MM.1S (cell line): ENCODE data around the gene KCTD15.

Source experiments
- DNase-seq: peaks from one replicate; pipeline ENCODE4 v3.0.0-alpha.2; 2015
- H2AFZ ChIP-seq: fragments of 300-600 bp; sonication (generic); 2 replicates; pipeline ENCODE4 v1.6.0; 2016; ENCODE audit warnings: antibody characterized with exemption, low read length
- H3F3A ChIP-seq: fragments of 300-600 bp; sonication (generic); 2 replicates; pipeline ENCODE4 v1.6.1; 2016; ENCODE audit warnings: mild to moderate bottlenecking, antibody characterized with exemption, low read length, moderate library complexity, mixed read lengths; ENCODE audit not compliant: insufficient read depth
- H3K27ac ChIP-seq: fragments of 300-600 bp; sonication (generic); 2 replicates; pipeline ENCODE4 v1.5.1; 2016; ENCODE audit warnings: mild to moderate bottlenecking, low read length
- H3K27me3 ChIP-seq: fragments of 300-600 bp; sonication (generic); replicated peaks from 2 replicates; pipeline ENCODE4 v1.6.0; 2016; ENCODE audit warnings: low read length; ENCODE audit not compliant: insufficient read depth
- H3K36me3 ChIP-seq: fragments of 300-600 bp; sonication (generic); replicated peaks from 2 replicates; pipeline ENCODE4 v1.6.1; 2016; ENCODE audit warnings: mild to moderate bottlenecking, low read length, mixed read lengths; ENCODE audit not compliant: insufficient read depth
- H3K4me1 ChIP-seq: fragments of 300-600 bp; sonication (generic); 2 replicates; pipeline ENCODE4 v1.6.1; 2016; ENCODE audit warnings: low read length, mixed read lengths
- H3K4me2 ChIP-seq: fragments of 300-600 bp; sonication (generic); 2 replicates; pipeline ENCODE4 v1.6.0; 2016; ENCODE audit warnings: low read depth, low read length
- H3K4me3 ChIP-seq: fragments of 300-600 bp; sonication (generic); 2 replicates; pipeline ENCODE4 v1.5.1; 2016; ENCODE audit warnings: low read length, mixed read lengths
- H3K79me2 ChIP-seq: fragments of 300-600 bp; sonication (generic); 2 replicates; pipeline ENCODE4 v1.6.1; 2016; ENCODE audit warnings: mixed run types, low read length, mixed read lengths
- H3K9ac ChIP-seq: fragments of 300-600 bp; sonication (generic); 2 replicates; pipeline ENCODE4 v1.6.1; 2016; ENCODE audit warnings: low read length, mixed read lengths
- H3K9me2 ChIP-seq: fragments of 300-600 bp; sonication (generic); replicated peaks from 2 replicates; pipeline ENCODE4 v1.6.1; 2016; ENCODE audit warnings: mild to moderate bottlenecking, low read length, mixed read lengths; ENCODE audit not compliant: insufficient read depth
- H3K9me3 ChIP-seq: fragments of 300-600 bp; sonication (generic); replicated peaks from 2 replicates; pipeline ENCODE4 v1.6.1; 2016; ENCODE audit warnings: mild to moderate bottlenecking, low read length, mixed read lengths; ENCODE audit not compliant: insufficient read depth
- H4K20me1 ChIP-seq: fragments of 300-600 bp; sonication (generic); 2 replicates; pipeline ENCODE4 v1.6.1; 2016; ENCODE audit warnings: mild to moderate bottlenecking, low read length, moderate library complexity, mixed read lengths; ENCODE audit not compliant: insufficient read depth
- CTCF ChIP-seq: fragments of 300-600 bp; sonication (generic); IDR thresholded peaks from 2 replicates; pipeline ENCODE4 v1.5.1; 2016; ENCODE audit warnings: antibody characterized with exemption, low read length, mixed read lengths
- EZH2 ChIP-seq: fragments of 300-600 bp; sonication (generic); optimal IDR thresholded peaks from 2 replicates; pipeline ENCODE3; 2017; ENCODE audit warnings: low read depth, mild to moderate bottlenecking, antibody characterized with exemption, low read length, mixed read lengths
- EZH2phosphoT487 ChIP-seq: fragments of 300-600 bp; sonication (generic); IDR thresholded peaks from 2 replicates; pipeline ENCODE4 v1.6.1; 2018; ENCODE audit warnings: antibody characterized with exemption, low read length

The KCTD15 gene

GRCh38 chr19:33812388-33813330, 16.0 kb downstream of the KCTD15 start:
- H3K27me3 ChIP-seq: peaks cover 67% of the 10 kb centered on the region
- no peak overlapping the region for H3K4me2 ChIP-seq
- H3K4me3 ChIP-seq: no peak overlapping the region
- no peaks in the 10 kb centered on the region for H3K9me2 ChIP-seq
- no peak for DNase-seq
- no peak overlapping the region for H3K27ac ChIP-seq
- H3K36me3 ChIP-seq: no peaks in the 10 kb centered on the region
- H2AFZ ChIP-seq: no peak overlapping the region
- H4K20me1 ChIP-seq: no peaks in the 10 kb centered on the region
- no peaks in the 10 kb centered on the region for H3K4me1 ChIP-seq
- H3K79me2 ChIP-seq: no peaks in the 10 kb centered on the region
- H3F3A ChIP-seq: no peaks in the 10 kb centered on the region
- TF ChIP-seq EZH2: no peak
- no peak for TF ChIP-seq CTCF
- TF ChIP-seq EZH2phosphoT487: no peak
- no peaks in the 10 kb centered on the region for H3K9me3 ChIP-seq
- no peak overlapping the region for H3K9ac ChIP-seq

DNA sequence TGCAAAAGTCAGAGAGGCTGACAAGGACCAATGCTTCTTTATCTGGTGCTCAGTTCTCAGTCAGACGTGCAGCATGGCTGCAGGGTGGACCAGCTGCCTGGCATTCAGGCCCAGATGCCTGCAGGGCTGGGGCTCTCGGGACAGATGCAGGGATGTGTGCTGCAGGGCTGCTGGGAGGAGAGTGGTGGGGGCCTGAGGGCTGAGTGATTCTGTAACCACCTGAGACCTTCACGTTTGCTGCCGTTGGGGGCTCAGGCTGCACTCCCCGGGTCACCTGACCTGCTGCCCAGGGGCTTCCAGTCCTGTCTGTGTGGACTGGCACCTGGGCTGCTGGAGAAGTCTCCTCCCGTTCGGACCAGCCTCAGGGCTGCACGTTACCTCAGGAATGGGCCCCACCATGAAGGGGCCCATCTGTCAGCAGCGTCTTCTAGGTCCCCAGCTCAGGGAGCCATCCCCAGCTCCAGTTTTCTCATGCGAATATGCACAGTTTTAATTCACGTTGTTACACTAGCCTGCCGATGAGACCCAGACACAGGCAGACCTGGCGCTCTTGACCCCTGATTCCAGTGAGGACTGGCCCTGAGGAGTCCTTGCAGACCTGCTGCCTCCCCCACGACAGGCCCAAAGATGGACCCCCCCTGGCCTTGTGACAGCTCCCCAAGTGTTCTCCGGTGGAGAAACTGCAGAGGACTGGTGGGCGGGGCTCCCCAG, 16.9 kb downstream of the KCTD15 start:
- Histone ChIP-seq H3F3A (no peaks in the 10 kb centered on the region), H3K4me1 (no peaks in the 10 kb centered on the region), H3K9ac (no peak overlapping the region), H3K9me3 (no peaks in the 10 kb centered on the region), H3K27ac (no peak overlapping the region), H3K27me3 (peaks cover 76% of the 10 kb centered on the region), H3K79me2 (no peaks in the 10 kb centered on the region), H3K36me3 (no peaks in the 10 kb centered on the region), H3K4me3 (no peak overlapping the region), H3K4me2 (no peak overlapping the region), H4K20me1 (no peaks in the 10 kb centered on the region), H2AFZ (no peak overlapping the region), H3K9me2 (no peaks in the 10 kb centered on the region)
- no peak for DNase-seq
- TF ChIP-seq EZH2: no peak
- TF ChIP-seq EZH2phosphoT487: no peak
- TF ChIP-seq CTCF: no peak

DNA sequence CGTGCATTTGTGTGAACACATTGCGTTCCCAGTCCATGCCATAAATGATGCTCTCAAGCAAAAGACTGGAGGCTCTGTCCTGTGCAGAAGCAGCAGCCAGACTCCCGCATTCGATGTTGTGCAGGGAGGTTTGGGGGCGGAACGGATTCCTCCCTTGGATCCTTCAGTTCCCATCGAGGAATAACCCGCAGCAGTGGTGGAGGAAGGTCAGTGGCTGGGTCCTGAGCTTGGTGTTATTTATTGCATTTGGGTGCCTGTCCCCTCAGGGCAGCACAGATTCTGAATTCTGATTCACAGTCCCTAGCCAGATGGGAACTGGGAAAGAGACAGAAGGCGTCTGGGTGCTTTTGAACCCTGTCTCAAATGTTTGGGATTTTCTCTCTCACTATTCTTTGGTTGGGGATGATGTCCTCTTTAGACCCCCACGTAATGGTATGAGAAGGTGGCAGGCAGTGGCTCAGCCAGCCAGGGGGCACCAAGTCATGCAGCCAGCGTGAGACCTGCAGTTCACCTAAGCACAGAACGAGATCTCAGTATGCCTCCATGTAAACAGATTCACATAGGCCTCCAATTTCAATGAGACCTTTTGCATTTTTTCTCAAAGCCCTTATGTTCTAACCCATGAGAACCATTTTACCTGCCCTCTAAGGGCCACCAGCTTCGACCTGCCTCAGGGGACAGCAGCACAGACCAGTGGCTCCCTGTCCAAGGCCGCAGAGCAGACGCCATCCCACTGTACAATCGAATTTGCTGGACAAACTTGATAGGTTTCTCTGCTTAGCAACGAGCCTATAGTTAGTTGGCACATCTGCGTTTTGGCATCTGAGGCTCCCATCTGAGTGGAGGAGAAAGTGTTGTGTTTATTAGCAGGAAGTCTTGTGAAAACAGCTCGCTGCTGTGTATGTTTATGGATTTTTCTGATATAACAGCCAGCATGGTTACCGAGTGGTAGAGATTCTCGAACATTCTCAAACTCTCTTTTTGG, 17.8 kb downstream of the KCTD15 start:
- Histone ChIP-seq H3K27ac (no peak overlapping the region), H4K20me1 (no peaks in the 10 kb centered on the region), H3F3A (no peaks in the 10 kb centered on the region), H3K4me3 (no peak overlapping the region), H3K4me2 (no peak overlapping the region), H3K9me2 (no peaks in the 10 kb centered on the region), H3K79me2 (no peaks in the 10 kb centered on the region), H3K4me1 (no peaks in the 10 kb centered on the region), H3K27me3 (peaks cover 80% of the 10 kb centered on the region), H2AFZ (no peak overlapping the region), H3K36me3 (no peaks in the 10 kb centered on the region), H3K9me3 (no peaks in the 10 kb centered on the region), H3K9ac (no peak overlapping the region)
- no peak for DNase-seq
- TF ChIP-seq EZH2phosphoT487 (no peak), CTCF (no peak), EZH2 (no peak)
